BLaER1 (cell line): ENCODE measurements around the gene FHIP2A.
"Not testable (repeated sequence)": the region's sequence is repeated elsewhere in the genome, so short reads cannot be mapped to it uniquely, and the experiment has no call there.

Source experiments
- H3K27ac ChIP-seq: shearing (Covaris generic); formaldehyde crosslinking; 2 replicates; pipeline ENCODE4 v1.8.1; 2022
- H3K27me3 ChIP-seq: shearing (Covaris generic); formaldehyde crosslinking; 2 replicates; pipeline ENCODE4 v1.8.1; 2022
- H3K36me3 ChIP-seq: shearing (Covaris generic); formaldehyde crosslinking; 2 replicates; pipeline ENCODE4 v1.8.1; 2022
- H3K4me1 ChIP-seq: shearing (Covaris generic); formaldehyde crosslinking; 2 replicates; pipeline ENCODE4 v1.8.1; 2022
- H3K4me2 ChIP-seq: shearing (Covaris generic); formaldehyde crosslinking; 2 replicates; pipeline ENCODE4 v1.8.1; 2022
- H3K4me3 ChIP-seq: shearing (Covaris generic); formaldehyde crosslinking; 2 replicates; pipeline ENCODE4 v1.8.1; 2022
- H3K9ac ChIP-seq: shearing (Covaris generic); formaldehyde crosslinking; 2 replicates; pipeline ENCODE4 v1.8.1; 2022
- H3K9me3 ChIP-seq: shearing (Covaris generic); formaldehyde crosslinking; 2 replicates; pipeline ENCODE4 v1.8.1; 2022
- H4K20me1 ChIP-seq: shearing (Covaris generic); formaldehyde crosslinking; 2 replicates; pipeline ENCODE4 v1.8.1; 2022
- Cebpa-rat ChIP-seq: shearing (Covaris generic); IDR thresholded peaks from 2 replicates; pipeline ENCODE4 v1.8.1; 2022

The FHIP2A gene

DNA sequence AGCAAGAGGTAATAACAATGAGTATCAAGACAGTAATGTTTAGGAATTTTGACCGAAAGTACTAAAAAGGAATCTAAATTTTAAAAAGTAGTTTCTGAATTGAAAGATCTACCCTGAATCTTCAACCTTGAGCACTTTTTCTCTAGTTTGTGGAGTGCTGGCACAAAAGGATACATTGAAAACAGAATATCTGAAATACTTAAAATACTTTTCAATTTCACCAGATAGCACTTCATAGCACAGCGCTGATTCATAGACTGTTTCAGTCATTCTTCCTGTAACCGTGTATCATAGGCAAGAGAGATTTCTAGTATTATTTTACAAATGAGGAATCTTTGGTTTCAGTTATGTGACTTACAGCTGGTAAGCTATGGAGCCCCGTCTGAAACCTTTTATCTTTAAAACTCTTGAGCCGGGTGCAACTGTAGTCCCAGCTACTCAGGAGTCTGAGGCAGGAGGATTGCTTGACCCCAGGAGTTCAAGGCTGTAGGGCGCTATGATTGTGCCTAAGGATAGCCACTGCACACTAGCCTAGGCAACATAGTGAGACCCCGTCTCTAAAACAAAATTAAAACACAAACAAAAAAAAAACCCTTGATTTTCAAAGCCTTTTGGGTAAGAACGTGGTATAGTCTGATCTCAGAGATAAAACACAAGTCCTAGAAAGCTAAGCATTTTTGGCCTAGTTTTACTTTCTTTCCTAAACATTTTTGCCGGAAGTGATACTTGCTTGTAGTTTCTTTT, 35.1 kb downstream of the FHIP2A start:
- H3K27ac ChIP-seq = no peak overlapping the region
- no peak overlapping the region for H3K4me2 ChIP-seq

DNA sequence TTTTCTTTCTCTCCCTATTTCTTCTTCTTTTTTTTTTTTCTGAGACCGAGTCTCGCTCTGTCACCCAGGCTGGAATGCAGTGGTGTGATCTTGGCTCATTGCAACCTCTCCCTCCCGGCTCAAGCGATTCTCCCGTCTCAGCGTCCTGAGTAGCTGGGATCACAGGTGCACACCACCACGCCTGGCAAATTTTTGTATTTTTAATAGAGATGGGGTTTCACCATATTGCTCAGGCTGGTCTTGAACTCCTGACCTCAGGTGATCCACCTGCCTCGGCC, 35.6 kb downstream of the FHIP2A start:
- H3K4me1 ChIP-seq, H3K9me3 ChIP-seq, H3K9ac ChIP-seq, H3K27ac ChIP-seq, H3K27me3 ChIP-seq, H4K20me1 ChIP-seq, H3K4me2 ChIP-seq, H3K4me3 ChIP-seq: not testable (repeated sequence)
- peaks cover 79% of the 10 kb centered on the region for H3K36me3 ChIP-seq

More for the DNA sequence above, 35.1 kb downstream of the FHIP2A start:
- Histone ChIP-seq H3K4me3 (no peak overlapping the region), H3K27me3 (no peaks in the 10 kb centered on the region), H3K4me1 (no peaks in the 10 kb centered on the region), H3K9me3 (no peaks in the 10 kb centered on the region), H4K20me1 (no peaks in the 10 kb centered on the region), H3K9ac (no peak overlapping the region), H3K36me3 (peaks cover 80% of the 10 kb centered on the region)
- TF ChIP-seq Cebpa-rat = no peak

DNA sequence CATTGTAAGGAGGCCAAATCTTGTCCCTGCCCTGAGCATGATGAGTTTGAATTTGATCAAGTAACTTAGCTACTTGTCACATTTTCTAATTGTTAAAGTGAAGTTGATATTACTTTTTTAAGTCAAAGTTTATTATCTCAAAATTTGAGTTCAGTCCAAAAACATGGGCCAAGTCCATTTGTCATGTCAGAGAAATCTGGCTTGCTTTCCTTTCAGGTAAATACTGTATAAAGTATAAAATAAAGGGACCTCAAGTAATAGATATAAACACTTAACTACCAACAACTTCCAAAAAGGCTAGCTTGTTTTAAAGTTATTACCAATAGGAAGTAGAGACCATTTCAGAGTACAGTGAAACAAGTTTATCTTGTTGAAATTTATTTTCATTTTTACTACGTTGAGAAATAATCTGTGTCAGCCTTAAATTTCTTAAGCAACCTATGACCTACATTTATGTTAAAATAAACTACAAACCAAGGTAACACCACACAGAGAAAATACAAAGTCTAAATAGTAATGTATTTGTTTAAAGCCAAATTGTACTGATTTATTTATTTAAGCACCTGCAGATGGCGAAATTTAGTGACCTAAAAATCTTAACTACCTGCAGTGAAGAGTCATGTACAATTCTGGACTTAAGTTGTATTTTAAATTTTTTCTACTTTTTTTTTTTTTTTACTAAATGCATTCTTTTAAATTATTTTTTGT, 36.5 kb downstream of the FHIP2A start:
- Histone ChIP-seq H3K4me3 (no peak overlapping the region), H3K9ac (no peak overlapping the region), H3K36me3 (peaks cover 79% of the 10 kb centered on the region), H3K9me3 (no peaks in the 10 kb centered on the region), H3K27me3 (no peaks in the 10 kb centered on the region), H3K4me1 (no peaks in the 10 kb centered on the region), H4K20me1 (no peaks in the 10 kb centered on the region; the same call in 1 of the 2 replicates), H3K4me2 (no peak overlapping the region), H3K27ac (no peak overlapping the region)
- no peak for TF ChIP-seq Cebpa-rat

DNA sequence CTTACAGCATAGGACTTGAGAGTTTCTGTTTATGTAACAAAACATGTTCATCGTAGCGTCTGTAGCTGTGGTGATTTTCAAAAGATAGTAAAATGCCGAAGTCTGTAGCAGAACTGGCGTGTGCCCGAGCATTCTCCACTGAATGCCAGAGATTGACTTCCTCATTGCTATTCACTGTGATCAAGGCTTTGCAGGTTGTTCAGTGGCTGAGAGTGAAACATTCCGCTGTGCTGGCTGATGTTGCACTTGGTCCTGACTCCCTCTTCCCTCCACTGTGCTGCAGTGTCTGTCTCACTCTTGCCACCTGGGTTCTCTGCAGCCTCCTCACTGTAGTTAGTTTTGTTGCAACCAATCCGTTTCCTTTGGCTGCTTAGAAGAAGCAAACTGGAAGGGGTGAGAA, 37.6 kb downstream of the FHIP2A start:
- Histone ChIP-seq H4K20me1 (no peaks in the 10 kb centered on the region; the same call in 1 of the 2 replicates), H3K36me3 (peaks cover 78% of the 10 kb centered on the region), H3K9me3 (no peaks in the 10 kb centered on the region), H3K9ac (no peak overlapping the region), H3K27ac (no peak overlapping the region), H3K4me3 (no peak overlapping the region), H3K4me1 (no peaks in the 10 kb centered on the region), H3K27me3 (no peaks in the 10 kb centered on the region), H3K4me2 (no peak overlapping the region)
- no peak for TF ChIP-seq Cebpa-rat

DNA sequence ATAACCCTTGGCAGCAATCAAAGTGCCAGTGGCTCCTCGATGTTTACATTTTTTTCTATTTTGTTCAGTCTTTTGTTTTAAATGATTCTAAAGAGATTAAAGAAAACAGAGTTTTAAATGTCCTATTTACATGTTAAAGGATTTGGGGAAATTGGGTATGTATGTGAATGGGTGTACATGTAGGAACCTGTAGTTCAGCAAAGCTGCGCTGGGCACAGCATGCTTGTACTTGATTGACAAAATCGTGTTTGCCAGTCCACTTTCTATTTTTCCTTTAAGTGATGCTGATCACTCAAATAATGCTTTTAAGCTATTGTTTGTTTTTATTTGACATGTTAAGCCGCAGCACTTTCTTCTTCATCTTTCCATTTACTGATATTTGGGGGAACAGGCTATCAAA, 40.9 kb downstream of the FHIP2A start:
- H3K27me3 ChIP-seq = no peaks in the 10 kb centered on the region
- H3K4me2 ChIP-seq = no peak overlapping the region
- H3K4me3 ChIP-seq = no peak overlapping the region
- H3K27ac ChIP-seq = no peak overlapping the region
- H3K9ac ChIP-seq = no peak overlapping the region
- no peaks in the 10 kb centered on the region for H3K9me3 ChIP-seq
- H3K4me1 ChIP-seq = no peaks in the 10 kb centered on the region
- TF ChIP-seq Cebpa-rat = no peak
- H3K36me3 ChIP-seq = peaks cover 64% of the 10 kb centered on the region
- no peaks in the 10 kb centered on the region; the same call in 1 of the 2 replicates for H4K20me1 ChIP-seq

DNA sequence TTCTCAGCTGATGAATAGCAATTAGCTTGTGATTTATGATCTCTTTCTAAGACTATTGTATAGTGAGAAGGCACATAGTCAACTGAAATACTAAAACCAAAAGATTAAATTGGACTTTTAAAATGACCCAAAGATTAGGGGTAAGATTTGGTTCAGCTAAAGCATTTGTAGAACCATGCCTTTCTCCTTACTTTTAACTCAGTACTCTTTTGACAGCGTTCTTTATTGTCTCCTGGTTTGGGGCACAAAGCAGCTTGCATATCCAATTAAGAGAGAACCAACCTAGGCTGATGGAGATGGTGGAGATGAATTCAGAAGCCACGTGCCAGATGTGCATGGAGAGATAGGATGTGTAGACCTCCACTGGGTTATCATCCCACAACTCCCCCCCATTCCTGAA, 45.8 kb downstream of the FHIP2A start:
- H3K4me2 ChIP-seq = no peak overlapping the region
- no peaks in the 10 kb centered on the region; the same call in 1 of the 2 replicates for H4K20me1 ChIP-seq
- TF ChIP-seq Cebpa-rat = no peak
- H3K9ac ChIP-seq = no peak overlapping the region
- peaks cover 25% of the 10 kb centered on the region for H3K36me3 ChIP-seq
- H3K27me3 ChIP-seq = no peaks in the 10 kb centered on the region
- no peaks in the 10 kb centered on the region for H3K4me1 ChIP-seq
- H3K27ac ChIP-seq = no peak overlapping the region
- no peak overlapping the region for H3K4me3 ChIP-seq
- H3K9me3 ChIP-seq = no peaks in the 10 kb centered on the region

DNA sequence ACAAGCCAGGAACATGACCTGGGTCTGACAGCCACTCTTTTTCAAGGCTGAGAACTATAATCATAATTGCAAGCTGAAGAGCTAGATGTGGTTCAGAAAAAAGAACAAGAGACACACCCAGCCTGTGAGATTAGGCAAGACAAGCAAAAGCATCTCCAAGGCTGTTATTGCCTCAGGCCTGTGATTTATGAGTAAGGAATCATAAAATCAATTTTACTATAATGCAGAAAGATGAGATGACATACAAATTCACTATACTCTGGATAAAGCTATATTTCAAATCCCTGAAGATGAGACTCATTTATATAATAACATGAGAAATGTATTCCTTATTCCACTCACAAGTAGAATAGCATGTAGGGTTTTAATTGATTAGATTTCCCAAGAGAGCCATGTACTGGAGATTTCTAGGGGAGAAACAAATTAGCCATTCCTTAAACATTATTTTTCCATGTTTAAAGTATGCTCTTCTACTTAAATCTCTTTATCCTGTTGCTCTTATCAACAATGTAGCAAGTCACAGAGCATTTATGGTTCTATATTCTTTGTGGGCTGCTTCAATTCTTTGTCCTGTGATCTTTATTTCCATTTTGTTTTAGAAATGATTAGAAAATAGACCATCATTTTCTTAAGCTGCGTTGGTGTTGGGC, 47.4 kb downstream of the FHIP2A start:
- Histone ChIP-seq H3K9me3 (no peaks in the 10 kb centered on the region), H3K36me3 (peaks cover 20% of the 10 kb centered on the region), H4K20me1 (no peaks in the 10 kb centered on the region), H3K4me2 (no peak overlapping the region), H3K4me3 (no peak overlapping the region), H3K27me3 (no peaks in the 10 kb centered on the region), H3K4me1 (no peaks in the 10 kb centered on the region), H3K9ac (no peak overlapping the region), H3K27ac (no peak overlapping the region)
- no peak for TF ChIP-seq Cebpa-rat

DNA sequence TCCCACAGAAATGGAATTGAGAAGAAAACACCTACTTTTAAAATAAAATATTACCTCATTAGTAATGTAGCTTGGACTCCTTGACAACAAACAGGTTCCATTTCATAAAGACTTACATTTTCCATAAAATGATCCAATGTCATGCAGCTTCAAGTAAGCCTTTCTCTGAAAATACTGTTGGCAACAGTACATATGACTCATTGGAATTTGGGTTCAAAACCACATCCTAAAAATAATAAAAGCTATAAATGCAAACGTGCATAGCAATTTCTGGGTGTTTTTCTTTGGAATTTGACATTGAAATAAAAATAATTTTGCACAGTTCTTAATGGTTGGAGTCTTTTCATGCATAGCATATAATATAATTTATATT, 47.9 kb downstream of the FHIP2A start:
- Histone ChIP-seq H3K9me3 (no peaks in the 10 kb centered on the region), H3K4me3 (no peak overlapping the region), H4K20me1 (no peaks in the 10 kb centered on the region), H3K27me3 (no peaks in the 10 kb centered on the region), H3K4me2 (no peak overlapping the region), H3K27ac (no peak overlapping the region), H3K9ac (no peak overlapping the region), H3K36me3 (peaks cover 16% of the 10 kb centered on the region), H3K4me1 (peaks cover 3% of the 10 kb centered on the region)
- no peak for TF ChIP-seq Cebpa-rat

DNA sequence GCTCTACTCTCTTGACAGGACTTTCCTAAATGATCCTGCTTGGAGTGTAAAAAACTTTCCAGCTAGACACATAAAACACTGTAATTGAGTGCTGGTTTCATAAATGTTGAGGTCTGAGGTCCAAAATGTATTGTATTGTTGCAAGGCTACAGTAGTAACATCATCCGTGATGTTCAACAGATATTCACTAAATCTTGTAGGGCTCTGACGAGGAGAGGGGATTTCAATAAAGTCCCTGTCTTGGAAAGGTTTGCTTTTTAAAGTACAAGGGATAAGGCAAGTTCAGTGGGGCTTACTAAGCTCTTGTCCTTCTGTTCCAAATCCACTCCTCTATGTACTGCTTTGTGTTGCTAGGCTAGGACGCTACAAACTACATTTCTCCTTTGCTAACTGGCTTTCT, 48.9 kb downstream of the FHIP2A start:
- H3K4me2 ChIP-seq = no peak overlapping the region
- H3K27me3 ChIP-seq = no peaks in the 10 kb centered on the region
- no peak overlapping the region for H3K27ac ChIP-seq
- H4K20me1 ChIP-seq = no peaks in the 10 kb centered on the region
- no peak overlapping the region for H3K9ac ChIP-seq
- H3K4me1 ChIP-seq = peaks cover 13% of the 10 kb centered on the region
- no peaks in the 10 kb centered on the region for H3K9me3 ChIP-seq
- TF ChIP-seq Cebpa-rat = no peak
- H3K4me3 ChIP-seq = no peak overlapping the region
- H3K36me3 ChIP-seq = peaks cover 6% of the 10 kb centered on the region; the same call in 1 of the 2 replicates

DNA sequence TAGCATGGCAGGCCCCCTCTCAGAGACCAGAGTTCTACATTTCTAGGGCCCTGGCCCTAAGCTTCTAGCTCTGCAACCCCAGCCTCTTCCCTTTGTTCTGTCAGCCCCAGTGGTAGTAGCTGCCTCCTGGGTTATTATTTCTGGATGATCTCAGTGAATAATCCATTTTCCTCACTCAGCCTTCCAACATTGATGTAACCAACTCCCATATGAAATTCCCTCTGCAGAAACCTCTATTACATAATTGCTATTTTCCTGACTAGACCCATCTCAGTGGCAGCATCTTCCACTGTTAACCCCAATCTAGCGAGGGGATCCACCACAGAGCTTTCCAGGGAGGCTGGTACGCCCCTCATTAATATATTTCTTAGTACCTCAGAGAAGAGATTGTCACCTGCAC, 49.8 kb downstream of the FHIP2A start:
- Histone ChIP-seq H3K27ac (no peak overlapping the region), H3K36me3 (no peaks in the 10 kb centered on the region), H3K4me3 (no peak overlapping the region), H3K4me2 (no peak overlapping the region), H3K4me1 (peaks cover 14% of the 10 kb centered on the region), H3K9me3 (no peaks in the 10 kb centered on the region), H3K27me3 (no peaks in the 10 kb centered on the region), H3K9ac (no peak overlapping the region), H4K20me1 (no peaks in the 10 kb centered on the region)
- no peak for TF ChIP-seq Cebpa-rat
